ENCODE results near the gene SPAAR.
"Not testable (repeated sequence)": the region's sequence is repeated elsewhere in the genome, so short reads cannot be mapped to it uniquely, and the experiment has no call there.

SPAAR gene

GRCh38 chr9:35923598-35923926 is 14.3 kb downstream of the SPAAR start:
- DNase-seq (ENCODE audit: low read depth) = no peak

- peak; percentile 86 for DNase-seq (ENCODE audit: low read depth)
These were observed 14.9 kb downstream of the SPAAR start for GRCh38 chr9:35923927-35924763.

GRCh38 chr9:35928591-35929452 is 19.5 kb downstream of the SPAAR start:
- DNase-seq (ENCODE audit: low read depth) = no peak

- no peak for DNase-seq (ENCODE audit: low read depth)
These were observed 20.1 kb downstream of the SPAAR start for GRCh38 chr9:35929453-35929718.

GRCh38 chr9:35930521-35930920 is 21.2 kb downstream of the SPAAR start:
- no peak for DNase-seq (ENCODE audit: low read depth)

- no peak for DNase-seq (ENCODE audit: low read depth)
These were observed 21.7 kb downstream of the SPAAR start for GRCh38 chr9:35930989-35931388.

GRCh38 chr9:35932735-35933134 is 23.4 kb downstream of the SPAAR start:
- DNase-seq (ENCODE audit: low read depth) = no peak

- no peak for DNase-seq (ENCODE audit: low read depth)
These were observed 24.3 kb downstream of the SPAAR start for GRCh38 chr9:35933550-35934067.

- DNase-seq (ENCODE audit: low read depth) = not testable (repeated sequence)
These were observed 24.8 kb downstream of the SPAAR start for GRCh38 chr9:35934069-35934468.

- DNase-seq (ENCODE audit: low read depth) = no peak
These were observed 26.0 kb downstream of the SPAAR start for GRCh38 chr9:35935261-35935660.

- DNase-seq (ENCODE audit: low read depth) = peak; percentile 15
These were observed 26.6 kb downstream of the SPAAR start for GRCh38 chr9:35935755-35936509.

GRCh38 chr9:35937227-35937626 is 27.9 kb downstream of the SPAAR start:
- DNase-seq (ENCODE audit: low read depth) = no peak

GRCh38 chr9:35938474-35939356 is 29.4 kb downstream of the SPAAR start:
- no peak for DNase-seq (ENCODE audit: low read depth)

- no peak for DNase-seq (ENCODE audit: low read depth)
These were observed 30.5 kb downstream of the SPAAR start for GRCh38 chr9:35939679-35940250.

GRCh38 chr9:35940458-35941407 is 31.4 kb downstream of the SPAAR start:
- no peak for DNase-seq (ENCODE audit: low read depth)

GRCh38 chr9:35942286-35942685 is 33.0 kb downstream of the SPAAR start:
- DNase-seq (ENCODE audit: low read depth) = no peak

GRCh38 chr9:35944173-35944572 is 34.9 kb downstream of the SPAAR start:
- no peak for DNase-seq (ENCODE audit: low read depth)

GRCh38 chr9:35944841-35945240 is 35.6 kb downstream of the SPAAR start:
- no peak for DNase-seq (ENCODE audit: low read depth)

GRCh38 chr9:35945341-35946018 is 36.2 kb downstream of the SPAAR start:
- peak; percentile 64 for DNase-seq (ENCODE audit: low read depth)

Measured in GM04504 (cell line).